ENCODE results near the gene MTO1. TPM values are rescaled to one million over a fixed set of nuclear protein-coding genes. Genes with fewer than 3 reads are reported as not detected.
"Not testable (repeated sequence)": the region's sequence is repeated elsewhere in the genome, so short reads cannot be mapped to it uniquely, and the experiment has no call there.

The MTO1 gene
- total RNA-seq, 2 donors from 2014 or later = 20.3 to 23.1 TPM

DNA sequence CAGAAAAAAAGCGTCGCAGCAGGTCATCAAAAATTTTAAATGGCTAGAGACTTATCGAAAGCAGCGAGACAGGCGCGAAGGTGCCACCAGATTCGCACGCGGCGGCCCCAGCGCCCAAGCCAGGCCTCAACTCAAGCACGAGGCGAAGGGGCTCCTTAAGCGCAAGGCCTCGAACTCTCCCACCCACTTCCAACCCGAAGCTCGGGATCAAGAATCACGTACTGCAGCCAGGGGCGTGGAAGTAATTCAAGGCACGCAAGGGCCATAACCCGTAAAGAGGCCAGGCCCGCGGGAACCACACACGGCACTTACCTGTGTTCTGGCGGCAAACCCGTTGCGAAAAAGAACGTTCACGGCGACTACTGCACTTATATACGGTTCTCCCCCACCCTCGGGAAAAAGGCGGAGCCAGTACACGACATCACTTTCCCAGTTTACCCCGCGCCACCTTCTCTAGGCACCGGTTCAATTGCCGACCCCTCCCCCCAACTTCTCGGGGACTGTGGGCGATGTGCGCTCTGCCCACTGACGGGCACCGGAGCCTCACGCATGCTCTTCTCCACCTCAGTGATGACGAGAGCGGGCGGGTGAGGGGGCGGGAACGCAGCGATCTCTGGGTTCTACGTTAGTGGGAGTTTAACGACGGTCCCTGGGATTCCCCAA, 59.3 kb downstream of the MTO1 start, which contains the start of gene EEF1A1:
TSS of gene EEF1A1 (minus strand) at position 345 of the 663 bp plus-strand sequence. CDS start 1,006 bp downstream, outside the sequence.
- DNase-seq (peak; percentile 99 to 100), ATAC-seq (peak; percentile 79)
- intact Hi-C loops (cut with DNase I, micrococcal nuclease) = no loop called here

DNA sequence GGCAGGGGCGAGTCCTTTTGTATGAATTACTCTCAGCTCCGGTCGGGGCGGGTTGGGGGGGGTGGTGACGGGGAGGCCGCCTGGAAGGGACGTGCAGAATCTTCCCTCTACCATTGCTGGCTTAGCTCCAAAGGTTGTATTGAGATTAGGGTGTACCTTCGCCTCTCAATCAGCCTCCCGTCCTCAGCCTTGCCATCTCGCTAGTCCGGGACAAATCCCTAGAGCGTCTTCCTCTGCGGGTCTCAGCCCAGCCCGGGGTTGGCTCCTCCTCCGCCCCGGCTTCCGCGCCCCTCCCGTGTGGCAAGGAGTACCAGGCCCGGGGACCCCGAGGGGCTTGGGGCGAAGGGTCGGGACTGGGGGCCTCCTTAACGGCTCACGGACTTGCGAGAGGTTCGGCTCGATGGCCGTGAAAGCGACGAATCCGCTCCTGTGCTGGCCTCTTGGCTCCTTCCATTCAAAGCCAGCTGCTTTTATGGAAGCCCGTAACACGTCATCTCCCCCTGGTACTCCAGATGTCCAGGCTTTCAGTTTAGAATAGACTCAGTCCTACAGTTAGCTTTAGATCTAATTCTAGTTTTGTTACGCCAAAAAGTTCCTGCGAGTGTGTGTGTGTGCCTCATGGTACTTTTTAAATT, 59.9 kb downstream of the MTO1 start:
- ATAC-seq (peak; percentile 31), DNase-seq (peak in 1 of 2 donors; percentile 85)
- intact Hi-C loops (cut with DNase I, micrococcal nuclease) = no loop called here

DNA sequence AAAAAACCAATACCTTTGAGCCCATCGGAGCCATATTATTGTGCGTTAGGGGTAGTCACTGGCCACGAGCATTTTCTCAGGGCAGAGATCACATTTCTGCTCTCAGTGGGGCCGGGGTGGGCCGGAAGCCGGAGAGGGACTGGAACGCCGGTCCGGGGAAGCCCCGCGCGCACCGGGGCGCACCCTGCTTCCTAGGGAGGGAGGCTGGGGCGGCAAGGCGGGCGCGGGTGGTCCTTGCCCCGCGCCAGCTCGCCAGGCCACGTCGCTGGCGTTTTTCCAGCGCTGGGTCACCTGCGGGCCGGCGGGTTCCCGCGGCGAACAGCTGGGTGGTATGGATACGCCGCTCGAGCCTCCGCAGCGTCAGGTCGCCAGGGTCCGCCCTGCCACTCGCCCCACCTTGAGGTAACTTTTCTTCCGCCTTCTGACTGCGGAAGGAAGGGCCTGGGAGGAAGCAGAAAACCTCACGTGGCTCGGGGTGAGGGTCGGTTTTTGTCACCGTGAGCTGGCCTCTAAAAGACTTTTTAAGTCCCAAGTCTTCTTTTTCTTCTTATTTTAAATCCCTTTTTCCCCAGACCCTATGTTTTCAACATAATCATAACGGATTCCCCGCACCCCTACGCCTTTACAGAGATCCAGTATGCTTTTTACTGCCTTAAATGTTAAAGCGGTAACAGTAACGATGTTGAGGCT, 62.0 kb downstream of the MTO1 start:
- intact Hi-C loops (cut with DNase I, micrococcal nuclease) = no loop called here
- DNase-seq (peak; percentile 80 to 84), ATAC-seq (peak; percentile 50)

DNA sequence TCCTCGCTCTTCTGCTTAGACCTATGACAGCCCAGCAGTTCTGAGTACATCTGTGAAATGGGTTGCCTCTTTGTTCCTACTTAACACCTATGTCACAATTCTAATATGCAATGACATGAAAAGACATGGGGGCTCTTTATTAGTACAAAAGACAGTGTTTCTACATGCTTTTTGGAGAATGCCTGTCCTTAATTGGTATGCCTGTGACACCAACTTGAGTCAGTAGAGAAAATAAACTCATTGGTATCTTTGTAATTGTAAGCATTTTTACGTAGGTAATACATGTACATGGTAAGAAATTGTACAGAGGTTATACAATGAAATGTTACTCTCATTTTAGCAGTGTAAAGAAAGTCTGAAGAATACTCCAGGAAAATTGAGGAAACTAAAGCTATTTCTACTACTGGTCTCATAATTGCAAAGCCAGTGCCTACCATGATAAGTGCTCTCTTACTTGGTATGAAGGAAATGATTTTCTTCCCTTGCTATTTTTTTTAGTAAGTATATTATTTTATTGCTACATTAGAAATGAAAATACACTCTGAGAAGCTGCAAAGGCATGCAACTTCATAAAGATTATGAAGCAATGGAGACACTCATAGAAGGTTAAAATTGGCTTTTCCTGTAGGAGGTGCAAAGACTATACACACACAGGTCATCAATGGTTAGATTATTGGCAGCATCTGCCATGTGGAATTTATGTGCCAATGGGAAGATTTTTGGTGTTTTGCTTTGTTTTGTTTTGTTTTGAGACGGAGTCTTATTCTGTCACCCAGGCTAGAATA, 64.2 kb downstream of the MTO1 start:
- no peak for DNase-seq
- ATAC-seq = no peak
- intact Hi-C loops (cut with DNase I, micrococcal nuclease) = no loop called here

DNA sequence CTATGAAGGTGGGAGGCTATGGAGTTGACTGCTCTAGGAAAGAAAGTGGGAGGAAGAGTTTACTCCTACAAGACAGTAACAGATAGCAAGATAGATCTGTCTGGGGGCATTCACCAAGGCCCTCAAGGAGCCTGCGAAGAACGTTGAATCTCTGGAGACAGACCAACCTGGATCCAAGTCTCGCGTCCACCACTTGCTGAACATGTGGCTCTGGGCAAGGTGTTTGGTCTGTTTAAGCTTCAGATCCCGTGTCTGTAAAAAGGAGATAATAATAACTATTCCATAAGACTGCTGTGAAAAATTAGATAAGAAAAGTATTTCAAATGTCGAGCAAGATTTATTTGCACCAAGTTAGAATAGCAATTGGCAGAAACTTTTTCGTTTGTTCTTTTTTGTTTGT, 67.4 kb downstream of the MTO1 start:
- intact Hi-C loops (cut with DNase I, micrococcal nuclease) = no loop called here

DNA sequence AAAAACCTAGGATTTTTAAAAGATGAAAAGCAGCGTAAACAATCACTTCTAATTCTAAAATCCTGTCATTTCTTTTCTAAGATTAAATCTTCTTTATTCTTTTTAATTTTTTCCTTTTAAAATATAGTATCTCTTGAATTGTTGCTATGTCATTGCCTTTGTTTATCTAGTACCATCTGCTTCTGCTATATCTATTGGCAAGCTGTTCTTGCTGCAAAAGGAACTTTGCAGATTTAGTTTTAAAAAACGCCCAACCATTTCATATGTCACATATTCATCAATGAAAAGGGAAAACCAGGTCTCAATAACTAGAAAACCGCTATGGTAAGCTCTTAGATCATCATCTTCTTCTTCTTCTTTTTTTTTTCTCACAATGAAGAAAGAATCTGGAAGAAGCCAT, 70.8 kb downstream of the MTO1 start:
- no peak for ATAC-seq
- DNase-seq = no peak
- intact Hi-C loops (cut with DNase I, micrococcal nuclease) = no loop called here

More for the DNA sequence above, 67.4 kb downstream of the MTO1 start:
- no peak for ATAC-seq
- no peak for DNase-seq

DNA sequence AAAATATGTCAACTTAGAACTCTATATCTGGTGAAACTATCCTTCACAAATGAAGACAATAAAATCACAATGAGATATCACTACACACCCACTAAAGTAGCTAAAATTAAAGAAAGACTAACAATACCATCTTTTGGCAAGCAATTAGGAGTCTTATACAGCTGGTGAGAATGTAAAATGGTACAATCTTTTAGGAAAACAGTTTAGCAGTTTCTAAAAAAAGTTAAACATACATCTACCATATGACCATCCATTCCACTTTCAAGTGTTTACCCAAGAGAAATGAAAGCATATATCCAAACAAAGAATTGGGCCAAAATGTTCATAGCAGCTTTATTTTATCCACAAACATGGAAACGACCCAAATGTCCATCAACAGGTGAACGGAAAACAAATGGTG, 73.1 kb downstream of the MTO1 start:
- intact Hi-C loops (cut with DNase I, micrococcal nuclease) = no loop called here
- DNase-seq = no peak
- ATAC-seq = no peak

DNA sequence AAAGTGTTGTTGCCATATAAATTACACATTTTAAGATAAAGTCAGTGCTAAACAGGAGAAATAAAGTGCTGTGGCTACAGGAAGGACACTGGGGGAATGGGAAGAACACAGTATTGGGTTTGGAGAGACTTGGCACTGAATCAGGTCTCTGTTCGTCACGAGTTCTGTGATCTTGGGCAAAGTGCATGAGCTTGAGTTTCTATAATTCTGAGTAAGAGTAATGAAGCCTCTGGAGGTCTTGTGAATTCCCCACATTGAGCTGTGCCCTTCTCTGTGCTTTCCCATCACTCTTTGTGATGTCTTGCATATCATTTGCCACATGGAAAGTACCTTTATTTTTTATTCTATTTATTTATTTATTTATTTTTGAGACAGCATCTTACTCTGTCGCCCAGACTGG, 76.1 kb downstream of the MTO1 start:
- ATAC-seq = no peak
- intact Hi-C loops (cut with DNase I, micrococcal nuclease) = no loop called here
- DNase-seq = no peak

DNA sequence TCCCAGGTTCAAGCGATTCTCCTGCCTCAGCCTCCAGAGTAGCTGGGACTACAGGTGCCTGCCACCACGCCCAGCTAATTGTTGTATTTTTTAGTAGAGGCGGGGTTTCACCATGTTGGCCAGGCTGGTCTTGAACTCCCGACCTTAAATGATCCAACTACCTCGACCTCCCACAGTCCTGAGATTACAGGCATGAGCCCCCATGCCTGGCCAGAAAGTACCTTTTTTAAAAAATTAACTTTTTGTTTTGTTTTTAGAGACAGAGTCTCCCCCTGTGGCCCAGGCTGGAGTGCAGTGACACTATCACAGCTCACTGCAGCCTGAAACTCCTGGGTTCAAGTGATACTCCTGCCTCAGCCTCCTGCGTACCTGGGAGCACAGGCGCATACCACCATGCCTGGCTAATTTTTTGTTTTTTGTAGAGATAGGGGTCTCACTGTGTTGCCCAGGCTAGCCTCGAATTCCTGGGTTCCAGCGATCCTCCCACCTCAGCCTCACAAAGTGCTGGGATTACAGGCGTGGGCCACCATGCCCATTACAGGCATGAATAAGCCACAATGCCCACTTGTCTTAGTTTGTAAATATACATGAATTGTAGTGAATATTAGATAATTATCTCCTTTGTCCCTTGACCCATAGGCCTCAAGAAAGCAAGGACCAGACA, 76.7 kb downstream of the MTO1 start:
- DNase-seq (no peak), ATAC-seq (no peak)
- intact Hi-C loops (cut with DNase I, micrococcal nuclease) = no loop called here

DNA sequence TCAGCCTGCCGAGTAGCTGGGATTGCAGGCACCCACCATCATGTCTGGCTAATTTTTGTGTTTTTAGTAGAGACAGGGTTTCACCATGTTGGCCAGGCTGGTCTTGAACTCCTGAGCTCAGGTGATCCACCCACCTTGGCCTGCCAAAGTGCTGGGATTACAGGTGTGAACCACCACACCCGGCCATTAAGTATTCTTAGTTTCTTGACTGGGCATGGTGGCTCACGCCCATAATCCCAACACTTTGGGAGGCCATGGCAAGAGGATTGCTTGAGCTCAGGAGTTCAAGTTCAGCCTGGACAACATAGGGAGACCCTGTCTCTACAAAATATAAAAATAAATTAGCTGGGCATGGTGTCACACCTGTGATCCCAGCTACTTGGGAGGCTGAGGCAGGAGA, 80.9 kb downstream of the MTO1 start:
- intact Hi-C loops (cut with DNase I, micrococcal nuclease); DNase-seq; ATAC-seq: not testable (repeated sequence)

DNA sequence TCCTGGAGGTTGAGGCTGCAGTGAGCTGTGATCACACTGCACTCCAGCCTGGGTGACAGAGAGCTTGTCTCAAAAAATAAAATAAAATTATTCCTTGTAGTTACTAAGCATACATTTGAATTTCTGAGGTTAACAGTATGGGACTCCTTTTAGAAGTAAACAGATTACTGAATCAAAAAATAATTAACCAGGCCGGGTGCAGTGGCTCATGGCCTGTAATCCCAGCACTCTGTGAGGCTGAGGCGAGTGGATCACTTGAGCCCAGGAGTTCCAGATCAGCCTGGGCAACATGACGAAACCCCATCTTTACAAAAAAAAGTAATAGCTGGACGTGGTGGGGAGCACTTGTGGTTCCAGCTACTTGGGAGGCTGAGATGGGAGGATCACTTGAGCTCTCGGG, 81.4 kb downstream of the MTO1 start:
- no peak for ATAC-seq
- no peak for DNase-seq
- intact Hi-C loops (cut with DNase I, micrococcal nuclease) = no loop called here

DNA sequence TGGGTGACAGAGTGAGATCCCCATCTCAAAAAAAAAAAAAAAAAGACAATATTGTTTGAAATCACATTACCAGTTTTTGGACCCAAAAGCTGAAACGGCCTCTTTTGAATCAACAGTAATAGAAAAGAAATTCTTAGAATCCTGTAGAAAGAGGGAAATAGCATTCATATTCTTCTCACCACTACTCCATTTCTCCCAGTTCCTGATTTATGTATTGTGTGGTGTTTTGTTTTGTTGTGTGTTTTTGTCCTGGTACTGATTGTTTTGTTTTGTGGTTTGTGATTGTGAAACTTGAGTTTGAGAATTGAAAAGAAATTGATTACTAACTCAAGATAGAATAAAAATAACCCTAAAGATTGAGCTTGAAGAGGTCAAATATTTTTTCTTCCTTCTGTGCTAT, 85.5 kb downstream of the MTO1 start:
- DNase-seq = no peak
- ATAC-seq = no peak
- intact Hi-C loops (cut with DNase I, micrococcal nuclease) = no loop called here

DNA sequence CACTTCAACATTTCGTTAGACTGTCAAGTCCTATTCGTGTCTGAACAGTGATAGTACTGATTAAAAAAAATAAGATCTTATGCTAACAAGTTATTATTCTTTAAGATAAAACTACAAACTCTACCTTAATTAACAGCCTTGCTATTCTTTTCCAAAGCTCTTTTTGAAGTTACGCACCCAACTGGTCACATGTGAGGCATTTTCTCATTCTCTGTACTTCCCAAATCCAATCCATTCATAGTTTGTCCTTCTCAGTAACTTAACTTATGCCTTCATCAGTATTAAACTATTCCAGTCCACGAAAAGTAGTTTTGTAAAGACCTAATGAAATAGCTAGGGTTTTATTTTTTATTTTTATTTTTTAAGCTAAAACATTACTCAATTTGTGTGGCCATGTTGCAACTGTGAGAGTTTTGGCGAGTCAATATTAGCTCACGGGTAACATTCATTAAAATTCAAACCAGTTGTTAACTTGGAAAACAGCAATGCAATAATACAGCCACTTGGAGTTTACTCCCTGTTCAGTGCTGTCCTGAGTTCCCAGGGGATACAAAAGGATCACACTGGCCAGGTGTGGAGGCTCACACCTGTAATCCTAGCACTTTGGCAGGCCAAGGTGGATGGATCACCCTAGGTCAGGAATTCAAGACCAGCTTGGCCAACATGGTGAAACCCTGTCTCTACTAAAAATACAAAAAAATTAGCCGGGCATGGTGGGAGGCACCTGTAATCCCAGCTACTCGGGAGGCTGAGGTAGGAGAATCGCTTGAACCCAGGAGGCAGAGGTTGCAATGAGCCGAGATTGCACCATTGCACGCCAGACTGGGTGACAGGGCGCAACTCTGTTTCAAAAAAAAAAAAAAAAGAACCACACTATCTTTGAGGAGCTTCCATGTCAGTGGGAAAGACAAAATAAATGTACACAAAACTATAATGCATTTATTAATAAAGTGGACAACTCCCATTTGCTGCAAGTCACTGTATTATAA, 87.2 kb downstream of the MTO1 start:
- DNase-seq = no peak
- intact Hi-C loops (cut with DNase I, micrococcal nuclease) = no loop called here
- no peak for ATAC-seq

DNA sequence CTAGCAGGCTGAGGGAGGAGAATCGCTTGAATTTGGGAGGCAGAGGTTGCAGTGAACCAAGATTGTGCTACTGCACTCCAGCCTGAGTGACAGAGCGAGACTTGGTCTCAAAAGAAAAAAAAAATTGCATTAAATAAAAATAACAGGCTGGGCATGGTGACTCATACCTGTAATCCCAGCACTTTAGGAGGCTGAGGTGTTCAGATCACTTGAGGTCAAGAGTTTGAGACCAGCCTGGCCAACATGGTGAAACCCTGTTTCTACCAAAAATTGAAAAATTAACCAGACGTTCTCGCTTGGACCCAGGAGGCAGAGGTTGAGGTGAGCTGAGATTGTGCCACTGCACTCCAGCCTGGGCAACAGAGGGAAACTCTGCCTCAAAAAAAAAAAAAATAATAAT, 89.6 kb downstream of the MTO1 start:
- intact Hi-C loops (cut with DNase I, micrococcal nuclease); DNase-seq; ATAC-seq: not testable (repeated sequence)

DNA sequence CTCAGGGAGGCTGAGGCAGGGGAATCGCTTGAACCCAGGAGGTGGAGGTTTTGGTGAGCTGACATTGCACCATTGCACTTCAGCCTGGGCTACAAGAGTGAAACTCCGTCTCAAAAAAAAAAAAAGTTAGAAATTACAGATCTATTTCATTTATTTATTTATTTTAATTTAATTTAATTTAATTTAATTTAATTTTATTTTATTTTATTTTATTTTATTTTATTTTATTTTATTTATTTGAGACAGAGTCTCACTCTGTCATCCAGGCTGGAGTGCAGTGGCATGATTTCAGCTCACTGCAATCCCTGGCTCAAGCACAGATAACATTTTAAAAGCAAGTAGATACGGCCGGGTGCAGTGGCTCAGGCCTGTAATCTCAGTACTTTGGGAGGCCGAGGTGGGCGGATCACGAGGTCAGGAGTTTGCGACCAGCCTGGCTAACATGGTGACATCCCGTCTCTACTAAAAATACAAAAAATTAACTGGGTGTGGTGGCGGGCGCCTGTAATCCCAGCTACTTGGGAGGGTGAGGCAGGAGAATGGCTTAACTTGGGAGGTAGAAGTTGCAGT, 93.9 kb downstream of the MTO1 start:
- ATAC-seq; intact Hi-C loops (cut with DNase I, micrococcal nuclease); DNase-seq: not testable (repeated sequence)

DNA sequence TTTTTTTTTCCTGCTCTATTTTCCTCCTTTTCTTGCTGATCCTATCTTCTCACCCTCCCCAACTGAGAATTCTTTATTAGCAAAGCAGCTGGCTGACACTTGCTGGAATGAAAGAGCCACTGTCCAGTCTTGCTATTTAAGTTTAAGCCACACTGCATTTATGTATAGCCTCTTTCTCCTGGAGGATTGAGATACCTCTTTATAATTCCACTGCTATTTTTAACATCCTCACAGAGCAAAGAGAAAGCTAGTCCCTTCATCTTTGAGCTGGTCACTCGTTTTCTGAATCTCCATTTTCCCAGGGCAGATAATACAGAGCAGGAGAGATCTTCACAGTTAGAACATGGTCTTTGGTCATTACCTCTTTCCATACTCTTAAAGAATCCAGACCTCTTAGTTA, 95.3 kb downstream of the MTO1 start:
- DNase-seq = no peak
- intact Hi-C loops (cut with DNase I, micrococcal nuclease) = no loop called here
- no peak for ATAC-seq
